Adrenal gland (tissue), 5 donors: ENCODE data around the gene NFIB.

Source experiments
- CTCF ChIP-seq, 6 experiments: fragments of 450-650 bp in 4 of 6; fragments of 200-600 bp in 2 of 6; sonication (generic) in 1 of 6; IDR thresholded peaks; 1 replicate in 5 of 6; 2 replicates in 1 of 6; pipeline versions ENCODE4 v1.5.1 to v1.8.0; 2016 to 2021; ENCODE audit warnings: antibody characterized with exemption in 6 of 6, mild to moderate bottlenecking in 2 of 6, moderate library complexity in 1 of 6
- POLR2A ChIP-seq, 2 donors: fragments of 450-650 bp; IDR thresholded peaks; one replicate each; pipeline ENCODE4 v1.6.1; 2017; ENCODE audit warnings: antibody characterized with exemption in 2 of 2, mild to moderate bottlenecking in 2 of 2, moderate library complexity in 1 of 2
- donor health status: DM: no; HTN: no; CAD: no.

- no peak for TF ChIP-seq CTCF (IDR thresholded peaks at IDR 0.05)
- no peak for TF ChIP-seq POLR2A (IDR thresholded peaks at IDR 0.05)
Observed at GRCh38 chr9:14346231-14346791, 32.4 kb upstream of the NFIB start.
